ENCODE results near the gene GTF3C4. TPM values are rescaled to one million over a fixed set of nuclear protein-coding genes. Genes with fewer than 3 reads are reported as not detected.

GTF3C4 gene
- total RNA-seq, 1 donor from 2014 or later = 21.3 TPM

DNA sequence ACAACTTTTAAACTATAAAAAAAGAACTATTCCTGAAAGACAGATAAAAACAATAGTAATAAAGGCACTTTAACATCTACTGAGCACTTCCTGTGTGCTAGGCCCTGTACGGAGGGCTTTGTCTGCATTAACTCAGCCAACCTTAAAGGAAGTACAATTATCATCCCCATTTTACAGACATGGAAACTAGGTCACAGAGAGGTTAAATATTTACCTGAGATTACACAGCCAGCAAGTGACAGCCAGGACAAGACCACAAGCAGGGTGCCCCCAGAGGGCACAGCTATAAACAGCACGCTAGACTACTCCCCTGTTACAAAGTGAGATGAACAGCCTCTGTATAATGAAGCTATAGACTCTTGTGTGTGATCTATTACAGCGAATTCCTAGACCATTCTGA, 26.0 kb upstream of the GTF3C4 start:
- H3K4me3 ChIP-seq (ENCODE audit: low read depth, low read length) = no peak overlapping the region
- H3K27me3 ChIP-seq (ENCODE audit: control insufficient read depth, insufficient read depth, low read length) = no peaks in the 10 kb centered on the region
- TF ChIP-seq, protein P1, sequence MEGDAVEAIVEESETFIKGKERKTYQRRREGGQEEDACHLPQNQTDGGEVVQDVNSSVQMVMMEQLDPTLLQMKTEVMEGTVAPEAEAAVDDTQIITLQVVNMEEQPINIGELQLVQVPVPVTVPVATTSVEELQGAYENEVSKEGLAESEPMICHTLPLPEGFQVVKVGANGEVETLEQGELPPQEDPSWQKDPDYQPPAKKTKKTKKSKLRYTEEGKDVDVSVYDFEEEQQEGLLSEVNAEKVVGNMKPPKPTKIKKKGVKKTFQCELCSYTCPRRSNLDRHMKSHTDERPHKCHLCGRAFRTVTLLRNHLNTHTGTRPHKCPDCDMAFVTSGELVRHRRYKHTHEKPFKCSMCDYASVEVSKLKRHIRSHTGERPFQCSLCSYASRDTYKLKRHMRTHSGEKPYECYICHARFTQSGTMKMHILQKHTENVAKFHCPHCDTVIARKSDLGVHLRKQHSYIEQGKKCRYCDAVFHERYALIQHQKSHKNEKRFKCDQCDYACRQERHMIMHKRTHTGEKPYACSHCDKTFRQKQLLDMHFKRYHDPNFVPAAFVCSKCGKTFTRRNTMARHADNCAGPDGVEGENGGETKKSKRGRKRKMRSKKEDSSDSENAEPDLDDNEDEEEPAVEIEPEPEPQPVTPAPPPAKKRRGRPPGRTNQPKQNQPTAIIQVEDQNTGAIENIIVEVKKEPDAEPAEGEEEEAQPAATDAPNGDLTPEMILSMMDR (IDR thresholded peaks at IDR 0.05; ENCODE audit: insufficient read depth, low read length, poor library complexity, severe bottlenecking) = peak; percentile 9
- peaks cover 5% of the 10 kb centered on the region for H3K36me3 ChIP-seq (ENCODE audit: control insufficient read depth, insufficient read depth, low read length)
- DNase-seq (ENCODE audit: low read depth) = no peak

DNA sequence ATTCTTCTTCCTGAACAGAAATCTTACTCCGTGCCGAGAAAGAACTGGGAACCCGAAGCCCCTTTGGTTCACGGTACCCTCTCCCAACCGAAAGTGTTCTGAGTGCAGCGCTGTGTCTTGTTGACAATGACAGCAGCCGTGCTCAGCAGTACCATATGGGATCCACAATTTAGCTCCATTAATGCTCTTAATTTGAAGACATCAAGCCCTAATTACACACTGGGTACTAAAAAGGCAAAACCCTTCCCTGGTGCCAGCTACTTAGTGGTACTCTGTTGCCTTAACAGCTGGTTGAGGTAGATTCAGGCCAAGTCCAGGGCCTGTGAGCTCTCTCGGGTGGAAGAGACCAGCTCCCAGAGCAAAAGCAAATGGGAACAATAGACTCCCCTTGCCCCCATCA, 25.0 kb upstream of the GTF3C4 start:
- Histone ChIP-seq H3K4me3 (ENCODE audit: low read depth, low read length) (no peak overlapping the region), H3K36me3 (ENCODE audit: control insufficient read depth, insufficient read depth, low read length) (peaks cover 5% of the 10 kb centered on the region), H3K27me3 (ENCODE audit: control insufficient read depth, insufficient read depth, low read length) (no peaks in the 10 kb centered on the region)
- DNase-seq (ENCODE audit: low read depth) = no peak
- TF ChIP-seq, protein P1 (IDR thresholded peaks at IDR 0.05; ENCODE audit: insufficient read depth, low read length, poor library complexity, severe bottlenecking) = no peak

DNA sequence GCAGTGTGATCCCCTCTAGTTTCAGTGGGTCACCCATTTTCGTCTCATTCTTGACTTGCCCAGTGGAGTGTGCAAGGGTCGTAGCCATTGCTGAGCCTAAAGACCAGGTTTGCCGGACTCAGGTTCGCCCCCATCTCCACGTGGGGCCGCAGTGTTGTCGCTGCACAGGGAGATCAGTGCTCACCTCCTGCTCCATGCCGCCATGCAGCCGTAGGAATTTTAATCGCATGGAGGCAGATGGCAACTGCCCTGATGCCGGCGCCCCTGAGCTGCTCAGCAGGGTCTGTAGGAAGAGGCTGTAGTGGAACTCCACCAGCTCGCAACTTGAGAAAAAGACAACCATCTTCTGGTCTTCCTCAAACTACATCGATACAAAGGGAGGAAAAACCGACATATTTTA, 24.6 kb upstream of the GTF3C4 start:
- peaks cover 5% of the 10 kb centered on the region for H3K36me3 ChIP-seq (ENCODE audit: control insufficient read depth, insufficient read depth, low read length)

DNA sequence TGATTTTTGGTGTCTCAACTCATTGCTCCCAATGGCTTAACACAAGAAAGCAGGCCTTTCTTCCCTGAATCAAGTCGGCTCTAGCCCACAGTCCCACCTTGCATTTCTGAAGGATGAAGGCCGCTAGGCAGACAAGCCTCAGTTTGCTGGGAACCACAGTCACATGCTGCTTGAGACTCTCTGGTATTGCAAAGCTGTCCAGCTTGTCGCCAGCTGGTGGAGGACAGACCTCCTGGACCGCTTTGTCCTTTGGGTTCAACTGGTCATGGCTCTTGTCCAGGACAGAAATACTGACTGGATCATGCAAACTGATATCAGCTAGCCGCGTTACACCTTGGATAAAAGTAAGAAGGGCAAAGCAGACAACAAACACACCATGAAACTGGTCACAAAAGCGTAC, 23.5 kb upstream of the GTF3C4 start:
- no peak for DNase-seq (ENCODE audit: low read depth)
- peaks cover 4% of the 10 kb centered on the region for H3K36me3 ChIP-seq (ENCODE audit: control insufficient read depth, insufficient read depth, low read length)
- TF ChIP-seq, protein P1 (IDR thresholded peaks at IDR 0.05; ENCODE audit: insufficient read depth, low read length, poor library complexity, severe bottlenecking) = no peak
- H3K27me3 ChIP-seq (ENCODE audit: control insufficient read depth, insufficient read depth, low read length) = no peaks in the 10 kb centered on the region
- no peak overlapping the region for H3K4me3 ChIP-seq (ENCODE audit: low read depth, low read length)

More for the DNA sequence above, 24.6 kb upstream of the GTF3C4 start:
- no peaks in the 10 kb centered on the region for H3K27me3 ChIP-seq (ENCODE audit: control insufficient read depth, insufficient read depth, low read length)
- TF ChIP-seq, protein P1 (IDR thresholded peaks at IDR 0.05; ENCODE audit: insufficient read depth, low read length, poor library complexity, severe bottlenecking) = no peak
- DNase-seq (ENCODE audit: low read depth) = no peak
- no peak overlapping the region for H3K4me3 ChIP-seq (ENCODE audit: low read depth, low read length)

DNA sequence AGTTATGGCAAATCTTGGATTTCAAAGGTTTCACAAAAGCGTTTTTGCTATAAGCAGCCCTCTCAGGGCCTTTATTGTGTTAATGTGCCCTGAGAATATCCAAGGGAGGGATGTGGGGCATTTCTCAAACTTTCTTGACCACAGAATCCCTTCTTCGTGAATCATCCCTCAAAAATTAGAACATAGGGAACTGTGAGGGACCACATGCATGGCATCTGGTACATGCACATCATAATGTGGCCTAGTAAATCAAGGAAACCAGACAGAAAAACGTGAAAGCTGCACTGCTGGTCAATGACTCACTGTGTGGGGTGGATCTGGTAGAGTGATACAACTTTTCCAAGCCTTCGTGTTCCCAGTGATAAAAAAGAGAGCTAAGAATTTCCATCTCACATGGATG, 22.9 kb upstream of the GTF3C4 start:
- peaks cover 4% of the 10 kb centered on the region for H3K36me3 ChIP-seq (ENCODE audit: control insufficient read depth, insufficient read depth, low read length)
- DNase-seq (ENCODE audit: low read depth) = peak; percentile 88
- H3K4me3 ChIP-seq (ENCODE audit: low read depth, low read length) = no peak overlapping the region
- H3K27me3 ChIP-seq (ENCODE audit: control insufficient read depth, insufficient read depth, low read length) = no peaks in the 10 kb centered on the region
- TF ChIP-seq, protein P1 (IDR thresholded peaks at IDR 0.05; ENCODE audit: insufficient read depth, low read length, poor library complexity, severe bottlenecking) = no peak

DNA sequence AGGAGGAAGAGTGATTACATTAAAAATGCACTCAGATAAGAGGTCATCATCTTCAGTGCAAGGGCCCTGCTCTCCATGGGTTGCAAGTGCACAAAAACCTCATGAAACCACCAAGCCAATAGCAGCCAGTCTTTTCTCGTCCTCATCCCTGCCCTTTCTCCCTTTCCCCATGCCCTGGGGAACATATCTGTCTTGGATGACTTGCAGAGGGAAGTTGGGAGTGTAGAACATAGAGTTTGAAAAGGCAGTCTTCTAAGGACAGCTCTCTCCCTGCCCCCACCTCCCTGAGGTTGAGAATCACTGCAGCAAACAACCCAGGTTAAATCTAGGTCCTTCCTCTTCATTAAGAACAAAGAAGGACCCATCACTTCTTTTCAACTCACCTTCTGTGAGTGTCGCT, 22.5 kb upstream of the GTF3C4 start:
- TF ChIP-seq, protein P1 (IDR thresholded peaks at IDR 0.05; ENCODE audit: insufficient read depth, low read length, poor library complexity, severe bottlenecking) = no peak
- no peak for DNase-seq (ENCODE audit: low read depth)
- Histone ChIP-seq H3K27me3 (ENCODE audit: control insufficient read depth, insufficient read depth, low read length) (no peaks in the 10 kb centered on the region), H3K4me3 (ENCODE audit: low read depth, low read length) (no peak overlapping the region), H3K36me3 (ENCODE audit: control insufficient read depth, insufficient read depth, low read length) (peaks cover 4% of the 10 kb centered on the region)
